Spleen (tissue), 7 donors: ENCODE data around the gene NECTIN4.

Experiments used
- POLR2A ChIP-seq, 3 donors: fragments of 450-650 bp; IDR thresholded peaks; one replicate each; pipeline ENCODE4 v1.5.1; 2017; ENCODE audit warnings: antibody characterized with exemption in 3 of 3, mild to moderate bottlenecking in 1 of 3
- POLR2AphosphoS5 ChIP-seq, 3 donors: sonication (generic); formaldehyde crosslinking; IDR thresholded peaks; one replicate each; pipeline ENCODE4 v1.5.1; 2017; ENCODE audit warnings: antibody characterized with exemption in 3 of 3
- TF ChIP-seq, protein P1 (sequence below), 11 experiments: fragments of 200-600 bp in 7 of 11; fragments of 450-650 bp in 4 of 11; sonication (generic) in 4 of 11; IDR thresholded peaks in 8 of 11; conservative IDR thresholded peaks in 3 of 11; 1 replicate in 7 of 11; 2 replicates in 4 of 11; pipeline versions ENCODE4 v1.4.0 to v1.8.0; 2016 to 2021; ENCODE audit warnings: antibody characterized with exemption in 11 of 11, inconsistent platforms in 4 of 11, mild to moderate bottlenecking in 1 of 11
- donor health status: DM: no; HTN: no; CAD: no; lungs with moderate emphysema.
- donor health status: DM: no; HTN: no; CAD: no.
- donor health status: DM: no; HTN: no; CAD: no.

DNA sequence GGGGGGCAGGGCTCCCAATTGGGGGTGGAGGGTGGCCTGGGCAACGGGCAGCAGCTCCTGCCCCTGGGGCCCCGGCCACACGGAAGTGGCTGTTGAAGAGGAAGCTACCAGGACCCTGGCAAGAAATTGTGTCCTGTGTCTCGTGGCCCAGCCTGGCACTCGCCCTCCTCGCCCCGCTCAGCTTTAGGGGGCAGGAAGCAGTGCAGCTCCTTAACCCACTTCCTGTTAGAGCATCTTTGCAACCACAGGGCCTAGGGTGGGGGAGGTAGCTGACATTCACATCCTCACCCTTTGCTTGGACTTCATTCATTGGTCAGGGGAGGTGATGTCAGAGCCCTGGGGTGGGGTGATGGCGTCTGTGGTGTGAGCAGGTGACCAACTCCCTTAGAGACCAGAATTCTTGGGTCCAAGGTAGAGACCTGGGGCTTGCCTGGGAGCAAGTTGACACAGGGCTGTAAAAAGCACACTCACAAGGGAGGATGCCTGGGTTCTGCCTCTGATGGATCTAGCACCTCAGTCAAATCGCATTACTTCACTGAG is 19.6 kb downstream of the NECTIN4 start, which contains the start of gene ARHGAP30:
- TF ChIP-seq, protein P1, sequence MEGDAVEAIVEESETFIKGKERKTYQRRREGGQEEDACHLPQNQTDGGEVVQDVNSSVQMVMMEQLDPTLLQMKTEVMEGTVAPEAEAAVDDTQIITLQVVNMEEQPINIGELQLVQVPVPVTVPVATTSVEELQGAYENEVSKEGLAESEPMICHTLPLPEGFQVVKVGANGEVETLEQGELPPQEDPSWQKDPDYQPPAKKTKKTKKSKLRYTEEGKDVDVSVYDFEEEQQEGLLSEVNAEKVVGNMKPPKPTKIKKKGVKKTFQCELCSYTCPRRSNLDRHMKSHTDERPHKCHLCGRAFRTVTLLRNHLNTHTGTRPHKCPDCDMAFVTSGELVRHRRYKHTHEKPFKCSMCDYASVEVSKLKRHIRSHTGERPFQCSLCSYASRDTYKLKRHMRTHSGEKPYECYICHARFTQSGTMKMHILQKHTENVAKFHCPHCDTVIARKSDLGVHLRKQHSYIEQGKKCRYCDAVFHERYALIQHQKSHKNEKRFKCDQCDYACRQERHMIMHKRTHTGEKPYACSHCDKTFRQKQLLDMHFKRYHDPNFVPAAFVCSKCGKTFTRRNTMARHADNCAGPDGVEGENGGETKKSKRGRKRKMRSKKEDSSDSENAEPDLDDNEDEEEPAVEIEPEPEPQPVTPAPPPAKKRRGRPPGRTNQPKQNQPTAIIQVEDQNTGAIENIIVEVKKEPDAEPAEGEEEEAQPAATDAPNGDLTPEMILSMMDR (IDR thresholded peaks at IDR 0.05 in 8 of 11, conservative IDR thresholded peaks at IDR 0.05 in 3 of 11): peak in 1 of 11 experiments; percentile 25
- TF ChIP-seq POLR2AphosphoS5 (IDR thresholded peaks at IDR 0.05) (peak; percentile 91 to 96 (median 95)), POLR2A (IDR thresholded peaks at IDR 0.05) (peak in 2 of 3 donors; percentile 27 to 29)
